ENCODE measurements around the gene MTOR.

- TF ChIP-seq CTCF (IDR thresholded peaks at IDR 0.05; ENCODE audit: control extremely low read depth in 1 of 3, insufficient read depth in 1 of 3, low read depth in 1 of 3, low read length in 3 of 3): no peak
- no peak for TF ChIP-seq POLR2A (IDR thresholded peaks at IDR 0.05; ENCODE audit: control extremely low read depth in 1 of 2, low read depth in 2 of 2, low read length in 2 of 2)
- TF ChIP-seq POU5F1 (IDR thresholded peaks at IDR 0.05; ENCODE audit: low read depth, low read length): no peak
- TF ChIP-seq EZH2 (IDR thresholded peaks at IDR 0.05; ENCODE audit: low read depth, low read length, severe bottlenecking): no peak
- TF ChIP-seq SUZ12 (IDR thresholded peaks at IDR 0.05; ENCODE audit: low read length): no peak
- no peak for TF ChIP-seq SRF (IDR thresholded peaks at IDR 0.05; ENCODE audit: low read depth, low read length)
- no peak for TF ChIP-seq RFX5 (IDR thresholded peaks at IDR 0.05; ENCODE audit: borderline replicate concordance, low read depth, low read length)
Observed at GRCh38 chr1:11179125-11179524, 83.2 kb downstream of the MTOR start.

Measured in H1 (cell line).